ENCODE measurements around the gene PLIN5. TPM values are rescaled to one million over a fixed set of nuclear protein-coding genes. Genes with fewer than 3 reads are reported as not detected.

PLIN5 gene
- total RNA-seq, 1 donor from 2014 or later = 73.5 TPM

DNA sequence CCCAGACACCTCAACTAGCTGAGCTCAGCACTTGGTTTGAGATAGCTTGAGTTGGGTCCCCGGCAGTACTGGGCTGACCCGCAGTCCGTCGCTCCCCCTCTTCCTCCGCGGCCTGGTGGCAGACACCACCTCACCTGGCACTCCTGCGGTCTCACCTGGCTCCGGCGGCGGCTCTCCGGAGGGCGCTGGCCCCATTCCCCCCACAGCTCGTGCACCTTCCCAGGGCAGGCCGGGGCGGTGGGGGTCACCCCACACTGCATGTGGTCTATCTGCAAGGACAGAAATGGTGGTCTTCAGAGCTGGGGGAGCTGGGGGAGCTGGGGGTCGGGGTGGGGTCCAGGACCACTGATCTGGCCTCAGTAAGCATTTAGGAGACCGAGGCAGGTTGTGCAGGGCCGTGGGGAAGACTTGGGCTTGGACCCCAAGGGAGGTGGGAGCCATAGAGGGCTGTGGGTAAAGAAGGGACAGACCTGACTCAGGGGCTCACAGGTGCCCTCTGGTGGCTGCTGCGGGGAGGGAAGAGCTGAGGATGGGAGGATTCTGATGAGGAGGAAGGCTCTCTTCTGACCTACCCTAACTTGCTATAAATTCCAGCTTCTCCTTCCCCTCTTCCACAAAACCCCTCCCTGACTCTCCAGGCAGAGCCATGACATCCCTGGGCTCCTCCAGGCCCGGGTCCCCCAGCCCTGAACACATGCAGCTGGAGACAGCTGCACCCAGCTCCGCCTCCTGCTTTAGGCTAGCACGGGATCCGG is 10.0 kb downstream of the PLIN5 start:
- intact Hi-C loops (cut with micrococcal nuclease) = no loop called here
- no peaks in the 10 kb centered on the region for H3K27me3 ChIP-seq (ENCODE audit: low read depth)
- peaks cover 2% of the 10 kb centered on the region for H3K4me1 ChIP-seq
- H3K36me3 ChIP-seq = no peaks in the 10 kb centered on the region
- no peaks in the 10 kb centered on the region for H3K9me3 ChIP-seq (replicated peaks)
- no peak overlapping the region for H3K27ac ChIP-seq (replicated peaks)
- peak; percentile 58 for DNase-seq
- no peak overlapping the region for H3K4me3 ChIP-seq
- TF ChIP-seq CTCF (IDR thresholded peaks at IDR 0.05; ENCODE audit: borderline replicate concordance) = peak; percentile 80

DNA sequence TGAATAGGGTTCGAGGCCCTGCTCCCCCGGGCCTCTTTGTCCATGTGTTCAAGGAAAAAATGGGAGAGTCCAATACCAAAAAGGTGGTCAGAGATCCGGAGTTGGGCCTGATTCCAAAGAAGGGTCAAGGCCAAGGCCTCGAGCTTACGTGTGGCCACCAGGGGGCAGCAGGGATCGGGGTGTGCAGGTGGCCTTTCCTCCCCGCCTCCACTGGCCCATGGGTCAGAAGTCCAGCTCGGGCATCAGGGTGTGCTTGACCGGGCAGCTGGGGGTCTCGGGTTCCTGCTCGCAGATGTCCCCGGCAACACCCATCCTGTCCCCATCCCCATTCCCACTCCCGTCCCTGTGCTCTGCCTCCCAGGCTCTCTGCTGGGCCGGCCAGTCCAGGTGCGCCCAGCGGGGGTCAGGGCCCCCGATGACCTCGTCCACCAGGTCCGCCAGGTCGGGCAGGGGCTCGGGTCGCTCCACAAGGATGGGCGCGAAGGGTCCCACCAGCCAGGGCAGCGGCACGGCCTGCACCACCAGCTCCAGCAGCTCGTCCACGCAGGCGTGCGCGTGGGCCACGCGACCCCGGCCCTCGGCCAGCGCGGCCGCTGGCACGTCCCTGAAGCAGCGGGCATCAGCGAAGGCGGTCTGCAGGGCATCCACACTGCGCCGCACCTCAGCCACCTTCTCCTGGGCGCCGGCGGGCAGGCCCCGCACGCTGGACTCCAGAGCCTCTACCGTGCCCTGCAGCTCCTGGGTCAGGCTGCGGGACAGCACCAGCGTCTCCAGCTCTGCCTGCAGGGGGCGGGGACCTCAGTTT is 11.5 kb downstream of the PLIN5 start:
- H3K4me1 ChIP-seq = peaks cover 16% of the 10 kb centered on the region
- peak; percentile 51 for DNase-seq
- H3K36me3 ChIP-seq = no peaks in the 10 kb centered on the region
- H3K4me3 ChIP-seq = no peak overlapping the region
- intact Hi-C loops (cut with micrococcal nuclease) = no loop called here
- H3K9me3 ChIP-seq (replicated peaks) = no peaks in the 10 kb centered on the region
- peaks cover 9% of the 10 kb centered on the region for H3K27me3 ChIP-seq (ENCODE audit: low read depth)
- peak; percentile 71 for TF ChIP-seq CTCF (IDR thresholded peaks at IDR 0.05; ENCODE audit: borderline replicate concordance)
- H3K27ac ChIP-seq (replicated peaks) = no peak overlapping the region

- H3K36me3 ChIP-seq = no peaks in the 10 kb centered on the region
- DNase-seq = no peak
- TF ChIP-seq CTCF (IDR thresholded peaks at IDR 0.05; ENCODE audit: borderline replicate concordance) = no peak
- intact Hi-C loops (cut with micrococcal nuclease) = no loop called here
- H3K4me1 ChIP-seq = peaks cover 25% of the 10 kb centered on the region
- no peak overlapping the region for H3K4me3 ChIP-seq
- H3K27ac ChIP-seq (replicated peaks) = no peak overlapping the region
- H3K27me3 ChIP-seq (ENCODE audit: low read depth) = peaks cover 14% of the 10 kb centered on the region
- no peaks in the 10 kb centered on the region for H3K9me3 ChIP-seq (replicated peaks)
These were observed 12.6 kb downstream of the PLIN5 start for GRCh38 chr19:4522291-4523002.

GRCh38 chr19:4521888-4522242 is 13.2 kb downstream of the PLIN5 start:
- intact Hi-C loops (cut with micrococcal nuclease) = no loop called here
- Histone ChIP-seq H3K4me3 (no peak overlapping the region), H3K9me3 (replicated peaks) (no peaks in the 10 kb centered on the region), H3K27me3 (ENCODE audit: low read depth) (peaks cover 20% of the 10 kb centered on the region), H3K4me1 (peaks cover 27% of the 10 kb centered on the region), H3K27ac (replicated peaks) (no peak overlapping the region), H3K36me3 (no peaks in the 10 kb centered on the region)
- DNase-seq = no peak
- no peak for TF ChIP-seq CTCF (IDR thresholded peaks at IDR 0.05; ENCODE audit: borderline replicate concordance)

- Histone ChIP-seq H3K4me1 (peaks cover 30% of the 10 kb centered on the region), H3K27ac (replicated peaks) (peak overlapping the region; percentile 96), H3K4me3 (no peak overlapping the region), H3K9me3 (replicated peaks) (no peaks in the 10 kb centered on the region), H3K27me3 (ENCODE audit: low read depth) (peaks cover 26% of the 10 kb centered on the region), H3K36me3 (peaks cover 2% of the 10 kb centered on the region)
- TF ChIP-seq CTCF (IDR thresholded peaks at IDR 0.05; ENCODE audit: borderline replicate concordance) = no peak
- no peak for DNase-seq
- intact Hi-C loops (cut with micrococcal nuclease) = no loop called here
These were observed 13.7 kb downstream of the PLIN5 start for GRCh38 chr19:4521170-4521887.
